HG03139 (cell line): ENCODE results near the gene JPH4.

Experiments used
- ATAC-seq: cut with Tn5 transposase; IDR thresholded peaks from one replicate; pipeline ENCODE4 v1.9.1; 2021; ENCODE audit not compliant: unreplicated experiment

JPH4 gene

GRCh38 chr14:23531391-23531790 is 47.2 kb downstream of the JPH4 start:
- no peak for ATAC-seq

- no peak for ATAC-seq
Observed at GRCh38 chr14:23530375-23531055, 48.1 kb downstream of the JPH4 start.

- no peak for ATAC-seq
Observed at GRCh38 chr14:23529016-23529415, 49.6 kb downstream of the JPH4 start.

- no peak for ATAC-seq
Observed at GRCh38 chr14:23528555-23528954, 50.0 kb downstream of the JPH4 start.

GRCh38 chr14:23525611-23526010 is 53.0 kb downstream of the JPH4 start:
- no peak for ATAC-seq

GRCh38 chr14:23524954-23525353 is 53.6 kb downstream of the JPH4 start:
- ATAC-seq = no peak

GRCh38 chr14:23523229-23524016 is 55.2 kb downstream of the JPH4 start:
- ATAC-seq = no peak

GRCh38 chr14:23522643-23523198 is 55.9 kb downstream of the JPH4 start:
- no peak for ATAC-seq

GRCh38 chr14:23521785-23522640 is 56.6 kb downstream of the JPH4 start:
- ATAC-seq = no peak

GRCh38 chr14:23520899-23521533 is 57.6 kb downstream of the JPH4 start:
- ATAC-seq = no peak

GRCh38 chr14:23518709-23519108 is 59.9 kb downstream of the JPH4 start:
- no peak for ATAC-seq
